Measurements from ENCODE around the gene SLC29A3. TPM values are rescaled to one million over a fixed set of nuclear protein-coding genes. Genes with fewer than 3 reads are reported as not detected.

Gene SLC29A3
- total and polyA plus RNA-seq, 5 donors from 2014 or later, result 4.8 to 16.2 (median 11.1) TPM

- H3K36me3 ChIP-seq (ENCODE audit: control insufficient read depth, insufficient read depth, low read length), result no peaks in the 10 kb centered on the region
- H3K4me3 Mint-ChIP-seq, result no peak overlapping the region
- peaks cover 16% of the 10 kb centered on the region for H3K36me3 Mint-ChIP-seq
- no peaks in the 10 kb centered on the region for H3K9me3 ChIP-seq (ENCODE audit: control insufficient read depth in 2 of 2, low read length in 2 of 2)
- DNase-seq (no peak), ATAC-seq (ENCODE audit: low read depth in 2 of 2) (no peak)
- no peak overlapping the region for H3K4me3 ChIP-seq (ENCODE audit: low read depth, low read length)
- H3K9me3 Mint-ChIP-seq, result no peaks in the 10 kb centered on the region
- no peaks in the 10 kb centered on the region for H3K27me3 Mint-ChIP-seq
- no peaks in the 10 kb centered on the region for H3K4me1 ChIP-seq (ENCODE audit: control insufficient read depth, insufficient read depth, low read length, poor library complexity, severe bottlenecking)
- peak overlapping the region in 1 of 3 donors; percentile 94 for H3K27ac Mint-ChIP-seq
- no peak overlapping the region for H3K27ac ChIP-seq (ENCODE audit: insufficient read depth, low read length, poor library complexity, severe bottlenecking)
- peaks cover 0 to 23% (median 7%) of the 10 kb centered on the region in 4 donors for H3K4me1 Mint-ChIP-seq
- no peaks in the 10 kb centered on the region for H3K27me3 ChIP-seq (ENCODE audit: control insufficient read depth, insufficient read depth, low read length)
Observed at GRCh38 chr10:71333129-71333887, 14.2 kb downstream of the SLC29A3 start.

- Mint-ChIP-seq H3K4me1 (peaks cover 0 to 18% (median 6%) of the 10 kb centered on the region in 4 donors), H3K36me3 (peaks cover 12% of the 10 kb centered on the region), H3K27ac (no peak overlapping the region), H3K4me3 (no peak overlapping the region), H3K27me3 (no peaks in the 10 kb centered on the region), H3K9me3 (no peaks in the 10 kb centered on the region)
- no peaks in the 10 kb centered on the region for H3K9me3 ChIP-seq (ENCODE audit: control insufficient read depth in 2 of 2, low read length in 2 of 2)
- H3K4me3 ChIP-seq (ENCODE audit: low read depth, low read length), result no peak overlapping the region
- no peaks in the 10 kb centered on the region for H3K36me3 ChIP-seq (ENCODE audit: control insufficient read depth, insufficient read depth, low read length)
- H3K27me3 ChIP-seq (ENCODE audit: control insufficient read depth, insufficient read depth, low read length), result no peaks in the 10 kb centered on the region
- DNase-seq, result no peak
- no peak overlapping the region for H3K27ac ChIP-seq (ENCODE audit: insufficient read depth, low read length, poor library complexity, severe bottlenecking)
- no peaks in the 10 kb centered on the region for H3K4me1 ChIP-seq (ENCODE audit: control insufficient read depth, insufficient read depth, low read length, poor library complexity, severe bottlenecking)
- no peak for ATAC-seq (ENCODE audit: low read depth in 2 of 2)
Observed at GRCh38 chr10:71334221-71334791, 15.2 kb downstream of the SLC29A3 start.

- H3K9me3 ChIP-seq (ENCODE audit: control insufficient read depth in 2 of 2, low read length in 2 of 2), result no peaks in the 10 kb centered on the region
- Mint-ChIP-seq H3K4me1 (peaks cover 0 to 18% (median 6%) of the 10 kb centered on the region in 4 donors), H3K36me3 (peaks cover 16% of the 10 kb centered on the region), H3K27ac (no peak overlapping the region), H3K27me3 (no peaks in the 10 kb centered on the region), H3K9me3 (no peaks in the 10 kb centered on the region), H3K4me3 (no peak overlapping the region)
- no peak for DNase-seq
- no peak overlapping the region for H3K4me3 ChIP-seq (ENCODE audit: low read depth, low read length)
- no peaks in the 10 kb centered on the region for H3K36me3 ChIP-seq (ENCODE audit: control insufficient read depth, insufficient read depth, low read length)
- H3K27me3 ChIP-seq (ENCODE audit: control insufficient read depth, insufficient read depth, low read length), result no peaks in the 10 kb centered on the region
- no peak overlapping the region for H3K27ac ChIP-seq (ENCODE audit: insufficient read depth, low read length, poor library complexity, severe bottlenecking)
- no peak for ATAC-seq (ENCODE audit: low read depth in 2 of 2)
- no peaks in the 10 kb centered on the region for H3K4me1 ChIP-seq (ENCODE audit: control insufficient read depth, insufficient read depth, low read length, poor library complexity, severe bottlenecking)
Observed at GRCh38 chr10:71335173-71335708, 16.2 kb downstream of the SLC29A3 start.

- Mint-ChIP-seq H3K27ac (peak overlapping the region in 1 of 3 donors; percentile 76), H3K27me3 (no peaks in the 10 kb centered on the region), H3K9me3 (no peaks in the 10 kb centered on the region), H3K4me3 (no peak overlapping the region), H3K4me1 (peaks cover 0 to 11% (median 5%) of the 10 kb centered on the region in 4 donors), H3K36me3 (peaks cover 18% of the 10 kb centered on the region)
- peaks cover 3% of the 10 kb centered on the region for H3K36me3 ChIP-seq (ENCODE audit: control insufficient read depth, insufficient read depth, low read length)
- H3K4me1 ChIP-seq (ENCODE audit: control insufficient read depth, insufficient read depth, low read length, poor library complexity, severe bottlenecking), result no peaks in the 10 kb centered on the region
- H3K27me3 ChIP-seq (ENCODE audit: control insufficient read depth, insufficient read depth, low read length), result no peaks in the 10 kb centered on the region
- H3K9me3 ChIP-seq (ENCODE audit: control insufficient read depth in 2 of 2, low read length in 2 of 2), result no peaks in the 10 kb centered on the region
- no peak overlapping the region for H3K27ac ChIP-seq (ENCODE audit: insufficient read depth, low read length, poor library complexity, severe bottlenecking)
- ATAC-seq (ENCODE audit: low read depth in 2 of 2), result no peak
- DNase-seq, result no peak
- no peak overlapping the region for H3K4me3 ChIP-seq (ENCODE audit: low read depth, low read length)
Observed at GRCh38 chr10:71336632-71337031, 17.6 kb downstream of the SLC29A3 start.

- Mint-ChIP-seq H3K36me3 (peaks cover 21% of the 10 kb centered on the region), H3K9me3 (no peaks in the 10 kb centered on the region), H3K27ac (no peak overlapping the region), H3K27me3 (no peaks in the 10 kb centered on the region), H3K4me3 (no peak overlapping the region), H3K4me1 (peaks cover 0 to 11% (median 5%) of the 10 kb centered on the region in 4 donors)
- Histone ChIP-seq H3K9me3 (ENCODE audit: control insufficient read depth in 2 of 2, low read length in 2 of 2) (no peaks in the 10 kb centered on the region), H3K4me1 (ENCODE audit: control insufficient read depth, insufficient read depth, low read length, poor library complexity, severe bottlenecking) (no peaks in the 10 kb centered on the region), H3K36me3 (ENCODE audit: control insufficient read depth, insufficient read depth, low read length) (peaks cover 3% of the 10 kb centered on the region), H3K27ac (ENCODE audit: insufficient read depth, low read length, poor library complexity, severe bottlenecking) (no peak overlapping the region), H3K4me3 (ENCODE audit: low read depth, low read length) (no peak overlapping the region), H3K27me3 (ENCODE audit: control insufficient read depth, insufficient read depth, low read length) (no peaks in the 10 kb centered on the region)
- ATAC-seq (ENCODE audit: low read depth in 2 of 2) (no peak), DNase-seq (no peak)
Observed at GRCh38 chr10:71337219-71337701, 18.2 kb downstream of the SLC29A3 start.

- DNase-seq (no peak), ATAC-seq (ENCODE audit: low read depth in 2 of 2) (no peak)
Observed at GRCh38 chr10:71338728-71339495, 19.9 kb downstream of the SLC29A3 start.

GRCh38 chr10:71339796-71340589, 20.9 kb downstream of the SLC29A3 start:
- Mint-ChIP-seq H3K27ac (no peak overlapping the region), H3K4me1 (peaks cover 0 to 5% (median 2%) of the 10 kb centered on the region in 4 donors), H3K9me3 (no peaks in the 10 kb centered on the region), H3K4me3 (peak overlapping the region in 2 of 4 donors; percentile 18 to 33), H3K27me3 (no peaks in the 10 kb centered on the region), H3K36me3 (peaks cover 18% of the 10 kb centered on the region)
- Histone ChIP-seq H3K4me3 (ENCODE audit: low read depth, low read length) (no peak overlapping the region), H3K27ac (ENCODE audit: insufficient read depth, low read length, poor library complexity, severe bottlenecking) (no peak overlapping the region), H3K36me3 (ENCODE audit: control insufficient read depth, insufficient read depth, low read length) (peaks cover 3% of the 10 kb centered on the region), H3K9me3 (ENCODE audit: control insufficient read depth in 2 of 2, low read length in 2 of 2) (no peaks in the 10 kb centered on the region), H3K4me1 (ENCODE audit: control insufficient read depth, insufficient read depth, low read length, poor library complexity, severe bottlenecking) (no peaks in the 10 kb centered on the region), H3K27me3 (ENCODE audit: control insufficient read depth, insufficient read depth, low read length) (no peaks in the 10 kb centered on the region)
- DNase-seq, result no peak
- ATAC-seq (ENCODE audit: low read depth in 2 of 2), result no peak

More at GRCh38 chr10:71338728-71339495, 19.9 kb downstream of the SLC29A3 start:
- Histone ChIP-seq H3K9me3 (ENCODE audit: control insufficient read depth in 2 of 2, low read length in 2 of 2) (no peaks in the 10 kb centered on the region), H3K36me3 (ENCODE audit: control insufficient read depth, insufficient read depth, low read length) (peaks cover 3% of the 10 kb centered on the region), H3K4me3 (ENCODE audit: low read depth, low read length) (no peak overlapping the region), H3K27ac (ENCODE audit: insufficient read depth, low read length, poor library complexity, severe bottlenecking) (no peak overlapping the region), H3K27me3 (ENCODE audit: control insufficient read depth, insufficient read depth, low read length) (no peaks in the 10 kb centered on the region), H3K4me1 (ENCODE audit: control insufficient read depth, insufficient read depth, low read length, poor library complexity, severe bottlenecking) (no peaks in the 10 kb centered on the region)
- Mint-ChIP-seq H3K27ac (no peak overlapping the region), H3K4me1 (peaks cover 0 to 9% (median 3%) of the 10 kb centered on the region in 4 donors), H3K4me3 (no peak overlapping the region), H3K27me3 (no peaks in the 10 kb centered on the region), H3K9me3 (no peaks in the 10 kb centered on the region), H3K36me3 (peaks cover 21% of the 10 kb centered on the region)

Data from CD4-positive, CD25-positive, alpha-beta regulatory T cell (primary cell).